OCI-LY7 (cell line): Measurements from ENCODE around the gene GAS2L2.

Source experiments
- EZH2phosphoT487 ChIP-seq: fragments of 200-600 bp; sonication (generic); IDR thresholded peaks from 2 replicates; pipeline ENCODE4 v1.6.1; 2018; ENCODE audit warnings: low read depth, borderline replicate concordance, mild to moderate bottlenecking, mixed run types, antibody characterized with exemption, low read length, moderate library complexity, mixed read lengths
- TF ChIP-seq, protein P1 (sequence below): fragments of 200-600 bp; sonication (generic); conservative IDR thresholded peaks from 2 replicates; pipeline ENCODE4 v1.5.1; 2014; ENCODE audit warnings: mild to moderate bottlenecking, antibody characterized with exemption, low read length, moderate library complexity, mixed read lengths

DNA sequence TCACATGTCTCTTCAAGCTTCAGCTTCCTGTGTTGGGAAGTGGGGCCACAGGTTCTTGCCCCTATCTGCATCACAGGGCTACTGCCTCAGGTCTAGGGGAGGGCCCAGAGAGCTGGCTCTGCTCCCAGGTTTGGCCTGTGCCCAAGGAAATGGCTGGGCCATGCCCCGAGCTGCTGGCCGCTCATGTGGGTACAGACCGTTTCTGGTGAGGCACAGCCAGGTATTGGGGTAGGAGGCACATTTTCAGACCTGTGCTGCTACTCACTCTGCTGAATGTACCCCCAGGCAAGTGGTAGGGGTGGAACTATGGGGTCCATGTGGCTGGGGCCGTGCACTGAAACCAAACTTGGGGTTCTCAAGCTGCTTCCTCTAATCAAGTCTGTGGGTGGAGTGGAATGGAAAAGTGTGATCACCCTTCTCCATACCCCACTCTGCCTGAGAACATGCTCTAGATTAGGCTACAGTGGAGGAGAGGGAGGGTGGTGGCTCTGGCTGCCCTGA, 4.6 kb downstream of the GAS2L2 start:
- TF ChIP-seq, protein P1, sequence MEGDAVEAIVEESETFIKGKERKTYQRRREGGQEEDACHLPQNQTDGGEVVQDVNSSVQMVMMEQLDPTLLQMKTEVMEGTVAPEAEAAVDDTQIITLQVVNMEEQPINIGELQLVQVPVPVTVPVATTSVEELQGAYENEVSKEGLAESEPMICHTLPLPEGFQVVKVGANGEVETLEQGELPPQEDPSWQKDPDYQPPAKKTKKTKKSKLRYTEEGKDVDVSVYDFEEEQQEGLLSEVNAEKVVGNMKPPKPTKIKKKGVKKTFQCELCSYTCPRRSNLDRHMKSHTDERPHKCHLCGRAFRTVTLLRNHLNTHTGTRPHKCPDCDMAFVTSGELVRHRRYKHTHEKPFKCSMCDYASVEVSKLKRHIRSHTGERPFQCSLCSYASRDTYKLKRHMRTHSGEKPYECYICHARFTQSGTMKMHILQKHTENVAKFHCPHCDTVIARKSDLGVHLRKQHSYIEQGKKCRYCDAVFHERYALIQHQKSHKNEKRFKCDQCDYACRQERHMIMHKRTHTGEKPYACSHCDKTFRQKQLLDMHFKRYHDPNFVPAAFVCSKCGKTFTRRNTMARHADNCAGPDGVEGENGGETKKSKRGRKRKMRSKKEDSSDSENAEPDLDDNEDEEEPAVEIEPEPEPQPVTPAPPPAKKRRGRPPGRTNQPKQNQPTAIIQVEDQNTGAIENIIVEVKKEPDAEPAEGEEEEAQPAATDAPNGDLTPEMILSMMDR: no peak
- TF ChIP-seq EZH2phosphoT487: no peak
